ENCODE measurements around the gene CYP2W1.

Gene CYP2W1

GRCh38 chr7:981793-982510 is 1.0 kb upstream of the CYP2W1 start:
- no peak for DNase-seq (ENCODE audit: low read depth, low spot score)

GRCh38 chr7:982511-983003 is 424 bp upstream of the CYP2W1 start:
- DNase-seq (ENCODE audit: low read depth, low spot score): no peak

GRCh38 chr7:983616-984071 is 663 bp downstream of the CYP2W1 start:
- no peak for DNase-seq (ENCODE audit: low read depth, low spot score)

- no peak for DNase-seq (ENCODE audit: low read depth, low spot score)
Measured at GRCh38 chr7:984361-985126, 1.6 kb downstream of the CYP2W1 start.

GRCh38 chr7:985127-985416 is 2.1 kb downstream of the CYP2W1 start:
- no peak for DNase-seq (ENCODE audit: low read depth, low spot score)

- DNase-seq (ENCODE audit: low read depth, low spot score): no peak
Measured at GRCh38 chr7:985915-986741, 3.1 kb downstream of the CYP2W1 start.

- no peak for DNase-seq (ENCODE audit: low read depth, low spot score)
Measured at GRCh38 chr7:986766-987751, 4.1 kb downstream of the CYP2W1 start.

- DNase-seq (ENCODE audit: low read depth, low spot score): no peak
Measured at GRCh38 chr7:987909-988308, 4.9 kb downstream of the CYP2W1 start.

- DNase-seq (ENCODE audit: low read depth, low spot score): no peak
Measured at GRCh38 chr7:988426-988911, 5.5 kb downstream of the CYP2W1 start.

- DNase-seq (ENCODE audit: low read depth, low spot score): no peak
Measured at GRCh38 chr7:988963-989529, 6.1 kb downstream of the CYP2W1 start.

GRCh38 chr7:990352-990932 is 7.5 kb downstream of the CYP2W1 start:
- no peak for DNase-seq (ENCODE audit: low read depth, low spot score)

GRCh38 chr7:990933-991728 is 8.2 kb downstream of the CYP2W1 start:
- no peak for DNase-seq (ENCODE audit: low read depth, low spot score)

- DNase-seq (ENCODE audit: low read depth, low spot score): no peak
Measured at GRCh38 chr7:991729-992656, 9.0 kb downstream of the CYP2W1 start.

- DNase-seq (ENCODE audit: low read depth, low spot score): peak; percentile 80
Measured at GRCh38 chr7:992709-993607, 10.0 kb downstream of the CYP2W1 start.

- DNase-seq (ENCODE audit: low read depth, low spot score): no peak
Measured at GRCh38 chr7:994592-995308, 11.8 kb downstream of the CYP2W1 start.

- no peak for DNase-seq (ENCODE audit: low read depth, low spot score)
Measured at GRCh38 chr7:995571-995970, 12.6 kb downstream of the CYP2W1 start.

Measured in iPS DF 19.7 (cell line).